MM.1S (cell line): ENCODE data around the gene DYNLT4.

Source experiments
- CTCF ChIP-seq: fragments of 300-600 bp; sonication (generic); IDR thresholded peaks from 2 replicates; pipeline ENCODE4 v1.5.1; 2016; ENCODE audit warnings: antibody characterized with exemption, low read length, mixed read lengths
- EZH2 ChIP-seq: fragments of 300-600 bp; sonication (generic); optimal IDR thresholded peaks from 2 replicates; pipeline ENCODE3; 2017; ENCODE audit warnings: low read depth, mild to moderate bottlenecking, antibody characterized with exemption, low read length, mixed read lengths
- EZH2phosphoT487 ChIP-seq: fragments of 300-600 bp; sonication (generic); IDR thresholded peaks from 2 replicates; pipeline ENCODE4 v1.6.1; 2018; ENCODE audit warnings: antibody characterized with exemption, low read length

- TF ChIP-seq CTCF (no peak), EZH2 (no peak), EZH2phosphoT487 (no peak)
These were observed 35.3 kb upstream of the DYNLT4 start for GRCh38 chr1:44842486-44842861.
